Activated CD4-positive, alpha-beta memory T cell treated with anti-CD3 and anti-CD28 coated beads, Interleukin-2, amount 10 ng/mL, durations not matched to agents 7 days and 5 days (primary cell): ENCODE data around the gene SLC44A4. TPM values are rescaled to one million over a fixed set of nuclear protein-coding genes. Genes with fewer than 3 reads are reported as not detected.
A peak's percentile ranks its signal among the peaks of the same experiment; 100 is the strongest.
"Not testable (repeated sequence)": the region's sequence is repeated elsewhere in the genome, so short reads cannot be mapped to it uniquely, and the experiment has no call there.

Experiments
- CTCF ChIA-PET: fragments of 350-600 bp; sonication (Branson Sonifier 250); formaldehyde crosslinking; loops from one replicate; lab custom pipeline; 2021; ENCODE audit warnings: antibody characterized with exemption, inconsistent platforms; lab: Charles Lee
- POLR2A ChIA-PET: fragments of 350-600 bp; sonication (Branson Sonifier 250); formaldehyde crosslinking; loops from one replicate; lab custom pipeline; 2021; ENCODE audit warnings: antibody characterized with exemption; lab: Charles Lee
- DNase-seq: peaks from one replicate; pipeline ENCODE4 v3.0.0-alpha.2; 2020
- H3K27ac Mint-ChIP-seq: one replicate; pipeline ENCODE4 v1.8.0; 2021; ENCODE audit warnings: mild to moderate bottlenecking, mixed read lengths
- H3K27me3 Mint-ChIP-seq: one replicate; pipeline ENCODE4 v1.8.0; 2021; ENCODE audit warnings: mixed read lengths
- H3K36me3 Mint-ChIP-seq: one replicate; pipeline ENCODE4 v1.8.0; 2021; ENCODE audit warnings: low read depth, mixed read lengths
- H3K4me1 Mint-ChIP-seq: one replicate; pipeline ENCODE4 v1.8.0; 2021; ENCODE audit warnings: mixed read lengths
- H3K4me3 Mint-ChIP-seq: one replicate; pipeline ENCODE4 v1.8.0; 2021; ENCODE audit warnings: mild to moderate bottlenecking, mixed read lengths
- H3K9me3 Mint-ChIP-seq: one replicate; pipeline ENCODE4 v1.8.0; 2021; ENCODE audit warnings: mixed read lengths
- total RNA-seq, 2 experiments: library from RNA; stranded (reverse); gene quantifications; one replicate each; pipeline ENCODE4 v1.2.3, GENCODE V29; 2021

Gene SLC44A4
- total RNA-seq, 2 experiments from 2014 or later = 0.38 TPM; not detected in 1

DNA sequence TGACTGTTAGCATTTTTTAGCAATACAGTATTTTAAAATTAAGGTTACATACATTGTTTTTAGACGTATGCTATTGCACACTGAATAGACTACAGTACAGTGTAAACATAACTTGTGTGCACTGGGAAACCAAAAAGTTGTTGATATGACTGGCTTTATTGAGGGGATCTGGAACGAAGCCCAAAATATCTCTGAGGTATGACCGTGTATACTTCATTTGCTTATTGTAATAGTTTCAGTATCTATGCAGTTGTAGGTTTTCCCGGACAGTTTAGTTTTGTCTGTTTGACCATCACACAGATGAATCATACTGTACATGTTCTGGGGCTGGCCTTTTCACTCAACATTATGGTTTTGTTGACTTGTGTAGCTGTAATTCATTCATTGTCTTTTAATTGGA is 30.0 kb upstream of the SLC44A4 start:
- Mint-ChIP-seq H3K27me3 (peaks cover 6% of the 10 kb centered on the region), H3K36me3 (no peaks in the 10 kb centered on the region), H3K4me3 (no peak overlapping the region), H3K4me1 (peaks cover 36% of the 10 kb centered on the region), H3K27ac (no peak overlapping the region), H3K9me3 (no peaks in the 10 kb centered on the region)
- POLR2A ChIA-PET = interaction anchor here (1.3 kb wide), 1 partner anchor 11 kb away, joined by 6 read pairs; the partner anchor contains the start of gene EHMT2
- no peak for DNase-seq
- CTCF ChIA-PET = no interaction called here

DNA sequence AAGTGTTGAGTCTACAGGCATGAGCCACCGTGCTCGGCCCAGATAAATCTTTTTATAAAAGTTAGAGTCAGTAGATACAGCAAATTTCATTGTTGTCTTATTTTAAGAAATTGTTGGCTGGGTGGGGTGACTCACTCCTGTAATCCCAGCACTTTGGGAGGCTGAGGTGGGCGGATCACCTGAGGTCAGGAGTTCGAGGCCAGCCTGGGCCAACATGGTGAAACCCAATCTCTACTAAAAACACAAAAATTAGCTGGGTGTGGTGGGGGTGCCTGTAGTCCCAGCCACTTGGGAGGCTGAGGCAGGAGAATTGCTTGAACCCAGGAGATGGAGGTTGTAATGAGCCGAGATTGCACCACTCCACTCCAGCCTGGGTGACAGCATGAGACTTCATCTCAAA is 29.5 kb upstream of the SLC44A4 start:
- POLR2A ChIA-PET = interaction anchor here (0.9 kb wide), 1 partner anchor 71 kb away, joined by 3 read pairs; no protein-coding TSS in a partner anchor
- H3K27ac Mint-ChIP-seq, H3K36me3 Mint-ChIP-seq, H3K4me3 Mint-ChIP-seq, DNase-seq, CTCF ChIA-PET, H3K9me3 Mint-ChIP-seq, H3K27me3 Mint-ChIP-seq: not testable (repeated sequence)
- H3K4me1 Mint-ChIP-seq = peaks cover 36% of the 10 kb centered on the region

DNA sequence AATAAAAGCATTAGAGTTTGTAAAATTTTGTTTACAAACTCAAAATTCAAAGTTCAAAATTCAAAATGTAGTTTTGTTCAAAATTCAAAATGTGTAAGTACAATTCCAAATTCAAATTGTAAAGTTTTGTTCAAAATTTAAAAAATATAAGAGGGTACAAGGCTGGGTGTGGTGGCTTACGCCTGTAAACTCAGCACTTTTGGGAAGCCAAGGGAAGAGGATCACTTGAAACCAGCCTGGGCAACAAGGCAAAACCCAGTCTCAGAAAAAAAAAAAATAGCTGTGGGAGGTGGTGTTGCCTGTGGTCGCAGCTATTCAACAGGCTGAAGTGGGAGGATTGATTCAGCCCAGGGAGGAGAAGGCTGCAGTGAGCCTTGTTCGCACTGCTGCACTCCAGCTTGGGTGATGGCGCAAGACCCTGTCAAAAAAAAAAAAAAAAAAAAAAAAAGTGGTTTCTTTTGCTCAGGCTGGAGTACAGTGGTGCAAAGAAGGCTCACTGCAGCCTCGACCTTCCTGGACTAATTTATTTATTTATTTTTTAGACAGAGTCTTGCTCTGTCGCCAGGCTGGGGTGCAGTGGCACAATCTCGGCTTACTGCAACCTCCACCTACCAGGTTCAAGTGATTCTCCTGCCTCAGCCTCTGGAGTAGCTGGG is 28.5 kb upstream of the SLC44A4 start:
- no peak for DNase-seq
- Mint-ChIP-seq H3K27me3 (peaks cover 15% of the 10 kb centered on the region), H3K4me3 (no peak overlapping the region), H3K4me1 (peaks cover 42% of the 10 kb centered on the region), H3K36me3 (no peaks in the 10 kb centered on the region), H3K27ac (no peak overlapping the region), H3K9me3 (no peaks in the 10 kb centered on the region)
- CTCF ChIA-PET = interaction anchor here (1.0 kb wide), 1 partner anchor 42 kb away, joined by 3 read pairs; no protein-coding TSS in a partner anchor
- POLR2A ChIA-PET = interaction anchor here (0.9 to 1.0 kb wide), 2 partner anchors 9 to 72 kb away, joined by 3 to 4 read pairs; no protein-coding TSS in a partner anchor

DNA sequence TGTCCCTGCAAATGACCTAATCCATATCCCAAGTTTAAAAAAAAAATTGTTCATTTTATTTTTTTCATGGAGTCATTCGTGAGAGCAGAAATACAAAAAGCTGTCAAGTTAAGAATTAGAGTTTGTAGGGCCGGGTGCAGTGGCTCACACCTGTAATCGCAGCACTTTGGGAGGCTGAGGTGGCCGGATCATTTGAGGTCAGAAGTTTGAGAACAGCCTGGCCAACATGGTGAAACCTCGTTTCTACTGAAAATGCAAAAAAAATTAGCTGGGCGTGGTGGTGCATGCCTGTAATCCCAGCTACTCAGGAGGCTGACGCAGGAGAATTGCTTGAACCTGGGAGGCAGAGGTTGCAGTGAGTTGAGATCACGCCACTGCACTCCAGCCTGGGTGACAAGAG is 27.9 kb upstream of the SLC44A4 start:
- peaks cover 16% of the 10 kb centered on the region for H3K27me3 Mint-ChIP-seq
- POLR2A ChIA-PET = interaction anchor here (1.0 kb wide), 1 partner anchor 8 kb away, joined by 4 read pairs; no protein-coding TSS in a partner anchor
- not testable (repeated sequence) for H3K9me3 Mint-ChIP-seq, H3K27ac Mint-ChIP-seq, DNase-seq, H3K4me3 Mint-ChIP-seq, H3K36me3 Mint-ChIP-seq
- CTCF ChIA-PET = interaction anchor here (1.0 kb wide), 1 partner anchor 43 kb away, joined by 3 read pairs; no protein-coding TSS in a partner anchor
- peaks cover 39% of the 10 kb centered on the region for H3K4me1 Mint-ChIP-seq

DNA sequence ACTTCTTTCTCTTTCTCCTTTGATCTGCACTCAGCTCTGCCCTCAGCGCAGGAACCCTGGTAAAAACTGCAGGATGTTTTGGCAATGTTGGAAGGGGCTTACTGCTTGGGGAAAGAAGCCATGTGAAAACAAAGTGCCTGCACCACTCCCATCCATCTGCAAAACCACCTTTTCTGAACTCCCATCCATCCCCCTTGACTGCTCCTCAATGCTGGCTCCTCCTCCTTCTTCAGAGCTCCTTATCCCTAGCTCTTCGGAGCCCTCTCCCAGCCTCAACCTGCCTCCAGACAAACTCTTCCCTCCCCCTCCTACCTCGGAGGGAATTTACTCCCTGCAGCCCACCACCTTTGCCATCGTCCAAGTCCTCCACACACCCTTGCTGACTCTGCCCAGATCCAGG is 27.3 kb upstream of the SLC44A4 start:
- ChIA-PET POLR2A (interaction anchor here (0.5 kb wide), 1 partner anchor 53 kb away, joined by 3 read pairs; no protein-coding TSS in a partner anchor), CTCF (no interaction called here)
- Mint-ChIP-seq H3K27ac (no peak overlapping the region), H3K27me3 (peaks cover 16% of the 10 kb centered on the region), H3K4me3 (no peak overlapping the region), H3K4me1 (peaks cover 35% of the 10 kb centered on the region), H3K36me3 (no peaks in the 10 kb centered on the region), H3K9me3 (no peaks in the 10 kb centered on the region)
- DNase-seq = no peak

DNA sequence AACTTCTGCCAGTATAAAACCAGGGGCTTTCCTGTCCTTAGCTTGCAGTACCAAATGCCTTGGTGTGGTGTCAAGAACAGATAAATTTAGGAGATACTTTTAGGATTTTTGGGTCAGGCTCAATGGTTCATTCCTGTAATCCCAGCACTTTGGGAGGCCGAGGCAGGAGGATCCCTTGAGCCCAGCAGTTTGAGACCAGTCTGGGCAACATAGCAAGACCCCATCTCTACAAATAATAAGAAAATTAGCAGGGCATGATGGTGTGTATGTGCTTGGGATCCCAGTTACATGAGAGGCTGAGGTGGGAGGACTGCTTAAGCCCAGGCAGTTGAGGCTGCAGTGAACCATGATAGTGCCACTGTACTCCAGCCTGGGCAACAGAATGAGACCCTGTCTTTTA is 26.2 kb upstream of the SLC44A4 start:
- POLR2A ChIA-PET = no interaction called here
- Mint-ChIP-seq H3K36me3 (no peaks in the 10 kb centered on the region), H3K4me3 (no peak overlapping the region), H3K9me3 (no peaks in the 10 kb centered on the region), H3K27ac (no peak overlapping the region), H3K4me1 (peaks cover 34% of the 10 kb centered on the region), H3K27me3 (peaks cover 16% of the 10 kb centered on the region)
- DNase-seq = no peak
- CTCF ChIA-PET = interaction anchor here (0.6 kb wide), 1 partner anchor 34 kb away, joined by 3 read pairs; no protein-coding TSS in a partner anchor

DNA sequence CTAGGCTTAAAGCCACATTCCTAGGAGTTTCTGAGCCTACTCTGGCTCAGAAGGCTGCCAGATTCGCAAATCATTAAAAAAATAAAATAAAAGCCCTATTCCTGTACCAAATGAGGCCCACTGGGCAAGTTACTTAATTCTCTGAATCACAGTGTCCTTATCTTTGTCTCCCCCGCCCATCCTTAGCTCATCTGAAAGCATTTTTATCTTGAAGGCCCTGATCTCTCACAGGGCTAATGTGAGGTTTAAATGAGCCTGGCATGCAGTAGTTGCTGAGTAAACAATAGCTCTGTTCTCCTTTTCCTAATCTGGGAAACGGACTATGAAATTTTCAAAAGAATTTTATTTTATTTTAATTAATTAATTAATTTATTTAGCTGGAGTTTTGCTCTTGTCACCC is 25.2 kb upstream of the SLC44A4 start:
- no peaks in the 10 kb centered on the region for H3K9me3 Mint-ChIP-seq
- ChIA-PET CTCF (interaction anchor here (1.0 kb wide), 1 partner anchor 14 kb away, joined by 3 read pairs; no protein-coding TSS in a partner anchor), POLR2A (no interaction called here)
- no peak overlapping the region for H3K4me3 Mint-ChIP-seq
- no peaks in the 10 kb centered on the region for H3K36me3 Mint-ChIP-seq
- peaks cover 16% of the 10 kb centered on the region for H3K27me3 Mint-ChIP-seq
- no peak for DNase-seq
- peaks cover 37% of the 10 kb centered on the region for H3K4me1 Mint-ChIP-seq
- H3K27ac Mint-ChIP-seq = no peak overlapping the region

DNA sequence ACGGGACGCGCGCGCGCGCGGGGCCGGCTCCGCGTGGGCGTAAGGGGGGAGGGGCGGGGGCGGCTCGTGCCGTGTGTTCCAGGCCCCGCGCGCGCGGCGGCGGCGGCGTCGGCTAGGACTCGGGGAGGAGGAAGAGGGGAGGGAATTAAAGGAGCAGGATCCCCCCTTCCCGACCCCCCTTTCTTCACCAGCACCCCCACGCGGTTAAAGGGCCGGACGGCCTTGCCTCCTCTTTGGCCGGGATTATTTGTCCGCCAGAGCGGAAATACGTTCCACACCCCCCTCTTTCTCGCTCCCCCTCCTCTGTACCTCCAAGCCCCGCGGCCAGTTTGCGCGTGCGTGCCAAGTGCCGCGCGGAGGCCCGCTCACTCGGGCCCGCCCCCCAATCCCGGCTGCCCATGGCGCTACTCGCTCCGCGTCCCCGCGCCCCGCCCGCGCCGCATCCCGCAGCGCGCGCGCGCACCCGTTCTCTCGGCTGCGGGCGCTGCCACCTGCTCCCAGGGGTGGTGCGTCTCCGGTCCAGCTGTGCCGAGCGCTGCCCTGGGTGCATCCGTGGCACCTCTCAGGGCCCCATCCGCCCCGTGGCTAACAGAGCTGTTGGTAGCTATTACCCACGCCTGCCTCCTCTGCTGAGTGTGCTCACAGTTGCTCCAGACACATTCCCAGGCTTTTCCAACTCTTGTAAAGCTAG is 23.3 kb upstream of the SLC44A4 start, which contains the start of gene ZBTB12:
Gene ZBTB12, minus strand, starts transcription at position 134 of the 691 bp plus-strand sequence. CDS start 781 bp downstream, outside the sequence.
- POLR2A ChIA-PET = interaction anchor here (0.7 to 1.2 kb wide), 3 partner anchors 12 to 247 kb away, joined by 3 read pairs; partner anchors contain the start of gene APOM
- CTCF ChIA-PET = interaction anchor here (1.7 kb wide), 1 partner anchor 50 kb away, joined by 4 read pairs; no protein-coding TSS in a partner anchor
- DNase-seq = peak; percentile 86
- H3K4me3 Mint-ChIP-seq = peak within 1 kb of the TSS; percentile 81
- peaks cover 4% of the 10 kb centered on the region for H3K36me3 Mint-ChIP-seq
- H3K9me3 Mint-ChIP-seq = no peaks in the 10 kb centered on the region
- peaks cover 38% of the 10 kb centered on the region for H3K4me1 Mint-ChIP-seq
- H3K27ac Mint-ChIP-seq = peak within 1 kb of the TSS; percentile 46
- peaks cover 16% of the 10 kb centered on the region for H3K27me3 Mint-ChIP-seq

DNA sequence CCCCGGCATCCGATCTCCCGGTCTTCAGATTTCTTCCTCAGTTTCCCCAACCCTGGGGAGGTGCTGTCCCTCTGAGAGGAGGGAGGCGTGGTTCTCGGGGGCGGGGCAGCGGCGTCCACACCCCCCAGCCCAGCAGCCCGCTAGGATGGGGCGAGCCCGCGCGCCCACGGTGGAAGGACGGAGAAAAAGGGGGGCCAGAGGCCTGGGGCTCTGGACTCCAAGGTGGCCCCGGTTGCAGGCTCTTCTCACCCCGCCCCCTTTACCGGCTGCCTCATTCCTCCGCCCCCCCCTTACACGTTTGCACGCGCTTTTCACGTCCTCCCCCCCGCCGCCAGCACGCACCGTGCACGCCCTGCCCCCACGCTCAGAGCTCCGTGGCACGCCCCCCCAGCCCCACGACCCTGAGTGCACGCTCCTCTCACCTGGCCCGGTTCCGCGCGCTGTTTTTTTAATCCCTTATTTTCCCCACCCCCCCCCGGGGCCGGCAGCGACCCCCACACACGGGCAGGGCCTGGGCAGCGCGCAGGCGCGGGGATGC is 22.7 kb upstream of the SLC44A4 start:
- H3K9me3 Mint-ChIP-seq = no peaks in the 10 kb centered on the region
- H3K27ac Mint-ChIP-seq = no peak overlapping the region
- peak overlapping the region; percentile 46 for H3K4me3 Mint-ChIP-seq
- POLR2A ChIA-PET = interaction anchor here (1.2 kb wide), 1 partner anchor 246 kb away, joined by 3 read pairs; the partner anchor contains the start of gene APOM
- H3K4me1 Mint-ChIP-seq = peaks cover 40% of the 10 kb centered on the region
- CTCF ChIA-PET = interaction anchor here (0.6 to 1.7 kb wide), 2 partner anchors 51 to 212 kb away, joined by 3 to 4 read pairs; no protein-coding TSS in a partner anchor
- H3K27me3 Mint-ChIP-seq = peaks cover 15% of the 10 kb centered on the region
- peak; percentile 61 for DNase-seq
- peaks cover 4% of the 10 kb centered on the region for H3K36me3 Mint-ChIP-seq

DNA sequence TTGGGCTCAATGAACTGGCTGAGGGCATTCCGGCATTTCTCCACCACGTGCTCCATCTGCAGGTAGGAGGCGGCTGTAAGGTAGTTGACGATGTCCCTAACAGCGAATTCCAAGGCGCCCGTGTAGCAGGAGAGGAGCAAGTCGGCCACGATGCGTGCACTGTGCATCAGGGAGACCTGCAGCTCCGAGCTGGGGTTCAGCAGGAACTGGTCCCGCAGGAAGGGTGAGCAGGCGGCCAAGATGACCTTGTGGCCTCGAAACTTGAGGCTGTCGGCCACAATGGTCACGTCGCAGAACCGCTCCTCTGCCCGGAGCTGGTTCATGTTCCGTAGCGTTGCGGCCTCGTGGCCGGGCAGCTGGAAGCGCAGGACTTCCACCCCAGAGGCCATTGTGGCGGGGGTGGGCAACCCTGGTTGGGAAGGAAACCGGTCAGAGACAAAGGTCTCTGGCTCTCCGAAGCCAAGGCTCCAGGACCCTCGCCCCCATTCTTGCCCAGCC is 22.2 kb upstream of the SLC44A4 start:
- ChIA-PET CTCF (interaction anchor here (0.6 to 1.7 kb wide), 2 partner anchors 51 to 211 kb away, joined by 3 to 4 read pairs; no protein-coding TSS in a partner anchor), POLR2A (no interaction called here)
- Mint-ChIP-seq H3K4me1 (peaks cover 40% of the 10 kb centered on the region), H3K36me3 (peaks cover 4% of the 10 kb centered on the region), H3K9me3 (no peaks in the 10 kb centered on the region), H3K27me3 (peaks cover 9% of the 10 kb centered on the region), H3K27ac (no peak overlapping the region), H3K4me3 (peak overlapping the region; percentile 46)
- DNase-seq = no peak

DNA sequence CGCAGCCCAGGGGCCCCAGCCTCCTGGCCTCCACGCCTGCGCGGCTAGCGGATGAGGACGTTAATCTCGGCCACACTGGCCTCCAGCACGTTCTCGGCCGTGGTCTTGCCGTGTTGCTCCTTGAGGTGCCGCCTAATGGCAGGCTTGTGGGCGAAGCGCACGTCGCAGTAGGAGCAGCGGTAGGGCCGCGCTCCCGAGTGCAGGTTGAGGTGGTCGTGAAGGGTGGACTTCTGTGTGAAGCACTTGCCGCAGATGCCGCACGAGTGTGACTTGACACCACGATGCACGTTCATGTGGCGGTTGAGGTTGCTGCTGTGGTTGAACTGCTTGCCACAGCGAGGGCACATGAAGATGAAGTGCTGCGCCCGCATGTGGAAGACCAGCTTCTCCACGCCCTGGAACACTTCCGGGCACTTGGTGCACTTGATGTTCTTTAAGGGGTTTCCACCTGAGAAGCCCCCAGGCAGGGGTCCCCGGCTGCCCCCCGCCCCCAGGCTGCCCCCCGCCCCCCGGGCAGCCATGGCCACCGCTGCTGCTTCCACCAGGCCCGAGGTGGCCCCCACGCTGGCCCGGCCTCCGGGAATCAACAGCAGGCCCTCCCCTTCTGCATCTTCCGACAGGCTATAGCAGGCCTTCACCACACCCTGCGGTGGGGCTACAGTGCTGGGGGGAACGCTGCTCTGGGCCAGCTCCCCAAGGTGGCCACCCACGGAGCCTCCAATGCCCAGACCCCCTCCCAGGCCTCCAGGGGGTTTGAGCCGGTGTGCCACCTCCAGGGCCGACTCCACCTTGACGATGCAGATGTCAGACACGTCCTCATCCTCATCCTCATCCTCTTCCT is 21.3 kb upstream of the SLC44A4 start:
- Mint-ChIP-seq H3K4me3 (peak overlapping the region; percentile 4), H3K27ac (no peak overlapping the region), H3K36me3 (peaks cover 8% of the 10 kb centered on the region), H3K4me1 (peaks cover 46% of the 10 kb centered on the region), H3K9me3 (no peaks in the 10 kb centered on the region), H3K27me3 (peaks cover 9% of the 10 kb centered on the region)
- DNase-seq = no peak
- ChIA-PET POLR2A (no interaction called here), CTCF (no interaction called here)
